Measurements from ENCODE around the gene MPP7. TPM values are rescaled to one million over a fixed set of nuclear protein-coding genes. Genes with fewer than 3 reads are reported as not detected.
"Not testable (repeated sequence)": the region's sequence is repeated elsewhere in the genome, so short reads cannot be mapped to it uniquely, and the experiment has no call there.

Gene MPP7
- 5.7 TPM for total RNA-seq

GRCh38 chr10:28302638-28303488, at the start of gene MPP7:
Gene MPP7, minus strand, starts transcription at chr10:28303064. Its CDS starts 64,460 bp downstream, at chr10:28238604.
- Histone ChIP-seq H3K36me3 (ENCODE audit: control insufficient read depth in 3 of 3, insufficient read depth in 3 of 3, low read length in 3 of 3) (no peaks in the 10 kb centered on the region), H3K9ac (ENCODE audit: low read depth in 1 of 3, low read length in 3 of 3) (peak within 1 kb of the TSS; percentile 73 to 90 (median 84))

GRCh38 chr10:28349892-28350291, 47.0 kb upstream of the MPP7 start:
- no peaks in the 10 kb centered on the region for H3K4me1 ChIP-seq (ENCODE audit: control insufficient read depth in 3 of 3, insufficient read depth in 3 of 3, low read length in 3 of 3)

More at GRCh38 chr10:28302638-28303488, at the start of gene MPP7:
- H3K4me1 ChIP-seq (ENCODE audit: control insufficient read depth in 3 of 3, insufficient read depth in 3 of 3, low read length in 3 of 3): peaks cover 2 to 16% (median 8%) of the 10 kb centered on the region in 3 donors
- no peaks in the 10 kb centered on the region for H3K9me3 ChIP-seq (ENCODE audit: control insufficient read depth in 3 of 3, low read length in 3 of 3)
- peak within 1 kb of the TSS; percentile 80 to 88 (median 82) for H3K4me3 ChIP-seq (ENCODE audit: low read length in 3 of 3)
- H3K27me3 ChIP-seq (ENCODE audit: control insufficient read depth in 3 of 3, insufficient read depth in 3 of 3, low read length in 3 of 3): peaks cover 0 to 5% (median 0%) of the 10 kb centered on the region in 3 donors
- peak within 1 kb of the TSS; percentile 72 for H3K27ac ChIP-seq (ENCODE audit: low read depth, low read length)

GRCh38 chr10:28343987-28344895, 41.4 kb upstream of the MPP7 start:
- H3K36me3 ChIP-seq (ENCODE audit: control insufficient read depth in 3 of 3, insufficient read depth in 3 of 3, low read length in 3 of 3): no peaks in the 10 kb centered on the region

More at GRCh38 chr10:28349892-28350291, 47.0 kb upstream of the MPP7 start:
- Histone ChIP-seq H3K9me3 (ENCODE audit: control insufficient read depth in 3 of 3, low read length in 3 of 3) (peaks cover 0 to 4% (median 3%) of the 10 kb centered on the region in 3 donors), H3K4me3 (ENCODE audit: low read length in 3 of 3) (no peak overlapping the region), H3K27ac (ENCODE audit: low read depth, low read length) (no peak overlapping the region), H3K27me3 (ENCODE audit: control insufficient read depth in 3 of 3, insufficient read depth in 3 of 3, low read length in 3 of 3) (no peaks in the 10 kb centered on the region), H3K9ac (ENCODE audit: low read depth in 1 of 3, low read length in 3 of 3) (no peak overlapping the region), H3K36me3 (ENCODE audit: control insufficient read depth in 3 of 3, insufficient read depth in 3 of 3, low read length in 3 of 3) (no peaks in the 10 kb centered on the region)

GRCh38 chr10:28343252-28343651, 40.4 kb upstream of the MPP7 start:
- no peaks in the 10 kb centered on the region for H3K36me3 ChIP-seq (ENCODE audit: control insufficient read depth in 3 of 3, insufficient read depth in 3 of 3, low read length in 3 of 3)

More at GRCh38 chr10:28343987-28344895, 41.4 kb upstream of the MPP7 start:
- no peak overlapping the region for H3K4me3 ChIP-seq (ENCODE audit: low read length in 3 of 3)
- no peak overlapping the region for H3K9ac ChIP-seq (ENCODE audit: low read depth in 1 of 3, low read length in 3 of 3)
- H3K27ac ChIP-seq (ENCODE audit: low read depth, low read length): no peak overlapping the region
- H3K4me1 ChIP-seq (ENCODE audit: control insufficient read depth in 3 of 3, insufficient read depth in 3 of 3, low read length in 3 of 3): no peaks in the 10 kb centered on the region
- no peaks in the 10 kb centered on the region for H3K27me3 ChIP-seq (ENCODE audit: control insufficient read depth in 3 of 3, insufficient read depth in 3 of 3, low read length in 3 of 3)
- H3K9me3 ChIP-seq (ENCODE audit: control insufficient read depth in 3 of 3, low read length in 3 of 3): peaks cover 0 to 4% (median 3%) of the 10 kb centered on the region in 3 donors

GRCh38 chr10:28341679-28342078, 38.8 kb upstream of the MPP7 start:
- H3K9me3 ChIP-seq (ENCODE audit: control insufficient read depth in 3 of 3, low read length in 3 of 3); H3K9ac ChIP-seq (ENCODE audit: low read depth in 1 of 3, low read length in 3 of 3); H3K4me3 ChIP-seq (ENCODE audit: low read length in 3 of 3); H3K36me3 ChIP-seq (ENCODE audit: control insufficient read depth in 3 of 3, insufficient read depth in 3 of 3, low read length in 3 of 3); H3K27me3 ChIP-seq (ENCODE audit: control insufficient read depth in 3 of 3, insufficient read depth in 3 of 3, low read length in 3 of 3); H3K27ac ChIP-seq (ENCODE audit: low read depth, low read length); H3K4me1 ChIP-seq (ENCODE audit: control insufficient read depth in 3 of 3, insufficient read depth in 3 of 3, low read length in 3 of 3): not testable (repeated sequence)

More at GRCh38 chr10:28343252-28343651, 40.4 kb upstream of the MPP7 start:
- Histone ChIP-seq H3K9me3 (ENCODE audit: control insufficient read depth in 3 of 3, low read length in 3 of 3) (peaks cover 0 to 4% (median 3%) of the 10 kb centered on the region in 3 donors), H3K4me1 (ENCODE audit: control insufficient read depth in 3 of 3, insufficient read depth in 3 of 3, low read length in 3 of 3) (no peaks in the 10 kb centered on the region), H3K4me3 (ENCODE audit: low read length in 3 of 3) (no peak overlapping the region), H3K27ac (ENCODE audit: low read depth, low read length) (no peak overlapping the region), H3K27me3 (ENCODE audit: control insufficient read depth in 3 of 3, insufficient read depth in 3 of 3, low read length in 3 of 3) (no peaks in the 10 kb centered on the region), H3K9ac (ENCODE audit: low read depth in 1 of 3, low read length in 3 of 3) (no peak overlapping the region)

GRCh38 chr10:28332726-28333125, 29.9 kb upstream of the MPP7 start:
- Histone ChIP-seq H3K9ac (ENCODE audit: low read depth in 1 of 3, low read length in 3 of 3) (no peak overlapping the region), H3K27me3 (ENCODE audit: control insufficient read depth in 3 of 3, insufficient read depth in 3 of 3, low read length in 3 of 3) (no peaks in the 10 kb centered on the region), H3K36me3 (ENCODE audit: control insufficient read depth in 3 of 3, insufficient read depth in 3 of 3, low read length in 3 of 3) (no peaks in the 10 kb centered on the region), H3K4me1 (ENCODE audit: control insufficient read depth in 3 of 3, insufficient read depth in 3 of 3, low read length in 3 of 3) (peaks cover 1 to 8% (median 1%) of the 10 kb centered on the region in 3 donors), H3K4me3 (ENCODE audit: low read length in 3 of 3) (no peak overlapping the region), H3K9me3 (ENCODE audit: control insufficient read depth in 3 of 3, low read length in 3 of 3) (no peaks in the 10 kb centered on the region), H3K27ac (ENCODE audit: low read depth, low read length) (no peak overlapping the region)

- H3K27me3 ChIP-seq (ENCODE audit: control insufficient read depth in 3 of 3, insufficient read depth in 3 of 3, low read length in 3 of 3): no peaks in the 10 kb centered on the region
- no peak overlapping the region for H3K4me3 ChIP-seq (ENCODE audit: low read length in 3 of 3)
- no peak overlapping the region for H3K9ac ChIP-seq (ENCODE audit: low read depth in 1 of 3, low read length in 3 of 3)
- no peaks in the 10 kb centered on the region for H3K36me3 ChIP-seq (ENCODE audit: control insufficient read depth in 3 of 3, insufficient read depth in 3 of 3, low read length in 3 of 3)
- no peaks in the 10 kb centered on the region for H3K9me3 ChIP-seq (ENCODE audit: control insufficient read depth in 3 of 3, low read length in 3 of 3)
- H3K27ac ChIP-seq (ENCODE audit: low read depth, low read length): no peak overlapping the region
- H3K4me1 ChIP-seq (ENCODE audit: control insufficient read depth in 3 of 3, insufficient read depth in 3 of 3, low read length in 3 of 3): peaks cover 6 to 9% (median 8%) of the 10 kb centered on the region in 3 donors
These were observed 29.0 kb upstream of the MPP7 start for GRCh38 chr10:28331841-28332240.

GRCh38 chr10:28331066-28331465, 28.2 kb upstream of the MPP7 start:
- Histone ChIP-seq H3K4me1 (ENCODE audit: control insufficient read depth in 3 of 3, insufficient read depth in 3 of 3, low read length in 3 of 3) (peaks cover 12 to 16% (median 16%) of the 10 kb centered on the region in 3 donors), H3K4me3 (ENCODE audit: low read length in 3 of 3) (no peak overlapping the region), H3K36me3 (ENCODE audit: control insufficient read depth in 3 of 3, insufficient read depth in 3 of 3, low read length in 3 of 3) (no peaks in the 10 kb centered on the region), H3K27ac (ENCODE audit: low read depth, low read length) (no peak overlapping the region), H3K9ac (ENCODE audit: low read depth in 1 of 3, low read length in 3 of 3) (no peak overlapping the region), H3K27me3 (ENCODE audit: control insufficient read depth in 3 of 3, insufficient read depth in 3 of 3, low read length in 3 of 3) (no peaks in the 10 kb centered on the region), H3K9me3 (ENCODE audit: control insufficient read depth in 3 of 3, low read length in 3 of 3) (no peaks in the 10 kb centered on the region)

GRCh38 chr10:28328346-28328745, 25.5 kb upstream of the MPP7 start:
- Histone ChIP-seq H3K4me1 (ENCODE audit: control insufficient read depth in 3 of 3, insufficient read depth in 3 of 3, low read length in 3 of 3) (peaks cover 9 to 17% (median 16%) of the 10 kb centered on the region in 3 donors), H3K36me3 (ENCODE audit: control insufficient read depth in 3 of 3, insufficient read depth in 3 of 3, low read length in 3 of 3) (no peaks in the 10 kb centered on the region), H3K9me3 (ENCODE audit: control insufficient read depth in 3 of 3, low read length in 3 of 3) (no peaks in the 10 kb centered on the region), H3K9ac (ENCODE audit: low read depth in 1 of 3, low read length in 3 of 3) (no peak overlapping the region), H3K27ac (ENCODE audit: low read depth, low read length) (no peak overlapping the region), H3K4me3 (ENCODE audit: low read length in 3 of 3) (no peak overlapping the region), H3K27me3 (ENCODE audit: control insufficient read depth in 3 of 3, insufficient read depth in 3 of 3, low read length in 3 of 3) (no peaks in the 10 kb centered on the region)

Measured in skeletal muscle tissue (tissue), 4 donors.